Cortex of kidney (tissue), 1 donor: ENCODE results near the gene H2BK1.

Experiments used
- DNase-seq: peaks from one replicate; lab custom pipeline; 2025; lab: John Stamatoyannopoulos, UW

Gene H2BK1

GRCh38 chr7:151210087-151210854, at the start of gene H2BK1:
Gene H2BK1, minus strand, starts transcription at chr7:151210488. Its CDS starts 170 bp downstream, at chr7:151210318.
- DNase-seq: no peak

GRCh38 chr7:151257990-151258389, 47.7 kb upstream of the H2BK1 start:
- no peak for DNase-seq

- DNase-seq: no peak
These were observed 46.2 kb upstream of the H2BK1 start for GRCh38 chr7:151256410-151257045.

- no peak for DNase-seq
These were observed 45.1 kb upstream of the H2BK1 start for GRCh38 chr7:151255390-151255789.

GRCh38 chr7:151254851-151255250, 44.6 kb upstream of the H2BK1 start:
- no peak for DNase-seq

- DNase-seq: no peak
These were observed 44.0 kb upstream of the H2BK1 start for GRCh38 chr7:151254316-151254715.

GRCh38 chr7:151252961-151253711, 42.8 kb upstream of the H2BK1 start:
- no peak for DNase-seq

- DNase-seq: no peak
These were observed 42.2 kb upstream of the H2BK1 start for GRCh38 chr7:151252561-151252835.

GRCh38 chr7:151251689-151252560, 41.6 kb upstream of the H2BK1 start:
- no peak for DNase-seq

- DNase-seq: no peak
These were observed 41.0 kb upstream of the H2BK1 start for GRCh38 chr7:151251328-151251688.

GRCh38 chr7:151250181-151251132, 40.2 kb upstream of the H2BK1 start:
- no peak for DNase-seq

GRCh38 chr7:151249732-151250072, 39.4 kb upstream of the H2BK1 start:
- DNase-seq: no peak

GRCh38 chr7:151249034-151249731, 38.9 kb upstream of the H2BK1 start:
- no peak for DNase-seq

- DNase-seq: no peak
These were observed 38.2 kb upstream of the H2BK1 start, which contains the start of gene SMARCD3 for GRCh38 chr7:151248346-151249033. Gene SMARCD3, minus strand, starts transcription at chr7:151248694. Its CDS starts 132 bp downstream, at chr7:151248562.

- no peak for DNase-seq
These were observed 37.5 kb upstream of the H2BK1 start for GRCh38 chr7:151247611-151248345.

GRCh38 chr7:151246851-151247580, 36.7 kb upstream of the H2BK1 start:
- no peak for DNase-seq

GRCh38 chr7:151246102-151246850, 36.0 kb upstream of the H2BK1 start:
- DNase-seq: no peak
